Transverse colon (tissue), 4 donors: ENCODE results near the gene ATE1.

Experiments used
- POLR2A ChIP-seq: fragments of 450-650 bp; IDR thresholded peaks from one replicate; pipeline ENCODE4 v1.6.1; 2016; ENCODE audit warnings: antibody characterized with exemption, mild to moderate bottlenecking, moderate library complexity
- POLR2AphosphoS5 ChIP-seq, 3 donors: sonication (generic); formaldehyde crosslinking; IDR thresholded peaks; one replicate each; pipeline ENCODE4 v1.6.1; 2016; ENCODE audit warnings: antibody characterized with exemption in 3 of 3
- TF ChIP-seq, protein P1 (sequence below), 5 experiments: fragments of 200-600 bp in 3 of 5; fragments of 450-650 bp in 2 of 5; sonication (generic) in 3 of 5; IDR thresholded peaks; 1 replicate in 2 of 5; 2 replicates in 3 of 5; pipeline ENCODE4 v1.5.1; 2016 to 2017; ENCODE audit warnings: antibody characterized with exemption in 5 of 5, inconsistent platforms in 3 of 5, mild to moderate bottlenecking in 2 of 5, moderate library complexity in 1 of 5

DNA sequence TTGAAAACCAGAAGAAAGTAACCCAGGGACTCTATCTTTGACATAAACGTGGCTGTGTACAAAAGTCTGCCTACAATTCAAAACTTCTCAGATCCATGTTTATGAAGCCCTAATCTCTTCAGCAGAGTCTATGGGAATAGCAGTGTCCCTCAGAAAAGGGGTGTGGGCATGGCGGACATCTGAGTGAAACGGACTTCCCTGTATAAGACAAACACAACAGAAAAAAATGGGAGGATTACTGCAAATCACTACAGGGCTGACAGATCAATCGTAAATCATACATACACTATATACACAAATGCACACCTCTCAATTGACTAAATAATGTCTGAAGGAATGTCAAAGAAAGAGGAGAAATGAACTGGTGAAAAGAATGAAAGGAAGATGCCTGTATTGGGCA, 114.0 kb downstream of the ATE1 start:
- TF ChIP-seq, protein P1, sequence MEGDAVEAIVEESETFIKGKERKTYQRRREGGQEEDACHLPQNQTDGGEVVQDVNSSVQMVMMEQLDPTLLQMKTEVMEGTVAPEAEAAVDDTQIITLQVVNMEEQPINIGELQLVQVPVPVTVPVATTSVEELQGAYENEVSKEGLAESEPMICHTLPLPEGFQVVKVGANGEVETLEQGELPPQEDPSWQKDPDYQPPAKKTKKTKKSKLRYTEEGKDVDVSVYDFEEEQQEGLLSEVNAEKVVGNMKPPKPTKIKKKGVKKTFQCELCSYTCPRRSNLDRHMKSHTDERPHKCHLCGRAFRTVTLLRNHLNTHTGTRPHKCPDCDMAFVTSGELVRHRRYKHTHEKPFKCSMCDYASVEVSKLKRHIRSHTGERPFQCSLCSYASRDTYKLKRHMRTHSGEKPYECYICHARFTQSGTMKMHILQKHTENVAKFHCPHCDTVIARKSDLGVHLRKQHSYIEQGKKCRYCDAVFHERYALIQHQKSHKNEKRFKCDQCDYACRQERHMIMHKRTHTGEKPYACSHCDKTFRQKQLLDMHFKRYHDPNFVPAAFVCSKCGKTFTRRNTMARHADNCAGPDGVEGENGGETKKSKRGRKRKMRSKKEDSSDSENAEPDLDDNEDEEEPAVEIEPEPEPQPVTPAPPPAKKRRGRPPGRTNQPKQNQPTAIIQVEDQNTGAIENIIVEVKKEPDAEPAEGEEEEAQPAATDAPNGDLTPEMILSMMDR (IDR thresholded peaks at IDR 0.05), result no peak
- TF ChIP-seq POLR2AphosphoS5 (IDR thresholded peaks at IDR 0.05) (no peak), POLR2A (no peak)
